ENCODE data around the gene FBXW4.

DNA sequence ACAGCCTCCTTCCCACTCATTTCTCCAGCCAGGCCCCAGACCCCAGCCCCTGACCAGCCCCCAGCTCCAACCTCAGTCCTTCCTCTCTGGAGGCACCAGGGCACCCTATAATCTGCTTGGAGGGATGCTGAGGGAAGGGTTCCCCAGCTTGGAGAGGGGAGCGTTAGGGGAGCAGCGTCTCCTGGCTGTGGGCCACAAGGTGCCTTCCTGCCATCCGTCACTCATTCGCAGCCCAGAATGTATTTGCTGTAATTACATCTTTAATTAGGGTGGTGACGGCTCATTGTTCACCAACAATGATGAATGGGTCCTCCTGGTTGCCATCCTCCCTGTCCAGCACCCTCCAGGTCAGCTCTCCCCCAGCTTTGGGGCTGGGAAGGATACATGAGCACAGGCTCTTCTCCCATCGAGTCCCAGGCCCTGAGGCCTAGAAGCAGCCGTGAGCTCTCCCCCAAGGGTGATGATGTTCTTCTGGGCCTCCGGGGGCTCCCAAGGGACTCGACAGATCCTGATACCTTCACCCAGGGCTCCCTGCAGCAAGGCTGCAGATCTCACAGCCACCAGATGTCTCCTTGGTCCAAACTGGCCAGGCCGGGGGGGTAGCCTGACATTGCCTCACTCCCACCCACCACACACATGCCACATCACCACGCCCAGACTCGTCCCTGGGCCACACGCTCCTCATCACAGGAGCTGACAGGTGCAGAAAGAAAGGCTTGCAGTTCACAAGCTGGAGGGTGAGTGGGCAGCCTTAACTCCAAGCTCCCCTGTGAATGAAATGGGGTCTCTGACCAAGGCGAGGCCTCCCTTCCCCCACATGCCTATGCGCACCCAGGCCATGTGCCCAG, 133.7 kb downstream of the FBXW4 start:
- TF ChIP-seq SMC3 (conservative IDR thresholded peaks at IDR 0.05; ENCODE audit: poor library complexity) (no peak), RAD21 (conservative IDR thresholded peaks at IDR 0.05) (no peak), POLR2AphosphoS5 (IDR thresholded peaks at IDR 0.05) (no peak)
- TF ChIP-seq, protein P1, sequence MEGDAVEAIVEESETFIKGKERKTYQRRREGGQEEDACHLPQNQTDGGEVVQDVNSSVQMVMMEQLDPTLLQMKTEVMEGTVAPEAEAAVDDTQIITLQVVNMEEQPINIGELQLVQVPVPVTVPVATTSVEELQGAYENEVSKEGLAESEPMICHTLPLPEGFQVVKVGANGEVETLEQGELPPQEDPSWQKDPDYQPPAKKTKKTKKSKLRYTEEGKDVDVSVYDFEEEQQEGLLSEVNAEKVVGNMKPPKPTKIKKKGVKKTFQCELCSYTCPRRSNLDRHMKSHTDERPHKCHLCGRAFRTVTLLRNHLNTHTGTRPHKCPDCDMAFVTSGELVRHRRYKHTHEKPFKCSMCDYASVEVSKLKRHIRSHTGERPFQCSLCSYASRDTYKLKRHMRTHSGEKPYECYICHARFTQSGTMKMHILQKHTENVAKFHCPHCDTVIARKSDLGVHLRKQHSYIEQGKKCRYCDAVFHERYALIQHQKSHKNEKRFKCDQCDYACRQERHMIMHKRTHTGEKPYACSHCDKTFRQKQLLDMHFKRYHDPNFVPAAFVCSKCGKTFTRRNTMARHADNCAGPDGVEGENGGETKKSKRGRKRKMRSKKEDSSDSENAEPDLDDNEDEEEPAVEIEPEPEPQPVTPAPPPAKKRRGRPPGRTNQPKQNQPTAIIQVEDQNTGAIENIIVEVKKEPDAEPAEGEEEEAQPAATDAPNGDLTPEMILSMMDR (IDR thresholded peaks at IDR 0.05; ENCODE audit: poor library complexity, severe bottlenecking), result no peak
